Retinal pigment epithelial cell (primary cell): Measurements from ENCODE around the gene ARFGEF2.
A peak's percentile ranks its signal among the peaks of the same experiment; 100 is the strongest.

Experiments
- DNase-seq: peaks from one replicate; pipeline ENCODE4 v3.0.0-alpha.2; 2010; ENCODE audit warnings: low read depth
- H3K4me3 ChIP-seq: 2 replicates; pipeline ENCODE4 v1.5.1; 2011; ENCODE audit warnings: mild to moderate bottlenecking, low read length, control low read depth, moderate library complexity
- CTCF ChIP-seq: conservative IDR thresholded peaks from 2 replicates; pipeline ENCODE4 v1.5.1; 2011; ENCODE audit warnings: low read depth, low read length, control low read depth, inconsistent platforms

The ARFGEF2 gene

GRCh38 chr20:48898896-48899530 is 22.5 kb upstream of the ARFGEF2 start:
- H3K4me3 ChIP-seq, result no peak overlapping the region
- no peak for TF ChIP-seq CTCF
- DNase-seq, result no peak

GRCh38 chr20:48899881-48900280 is 21.6 kb upstream of the ARFGEF2 start:
- TF ChIP-seq CTCF, result no peak
- no peak for DNase-seq
- H3K4me3 ChIP-seq, result no peak overlapping the region

- no peak for TF ChIP-seq CTCF
- no peak for DNase-seq
- H3K4me3 ChIP-seq, result no peak overlapping the region
These were observed 20.2 kb upstream of the ARFGEF2 start for GRCh38 chr20:48901326-48901725.

GRCh38 chr20:48903705-48904104 is 17.8 kb upstream of the ARFGEF2 start:
- DNase-seq, result no peak
- H3K4me3 ChIP-seq, result no peak overlapping the region
- no peak for TF ChIP-seq CTCF

GRCh38 chr20:48904566-48905296 is 16.8 kb upstream of the ARFGEF2 start:
- peak; percentile 85 for TF ChIP-seq CTCF
- no peak for DNase-seq
- no peak overlapping the region for H3K4me3 ChIP-seq

GRCh38 chr20:48905297-48905647 is 16.2 kb upstream of the ARFGEF2 start:
- no peak for DNase-seq
- no peak overlapping the region for H3K4me3 ChIP-seq
- TF ChIP-seq CTCF, result no peak
